Measurements from ENCODE around the gene POR. TPM values are rescaled to one million over a fixed set of nuclear protein-coding genes. Genes with fewer than 3 reads are reported as not detected.
A peak's percentile ranks its signal among the peaks of the same experiment; 100 is the strongest.

The POR gene
- total RNA-seq (2021) = 151 to 178 TPM (median 169 TPM) in 3 replicates
- percentile 70 among the genes with signal in this experiment for Bru-seq, nascent RNA
- long read RNA-seq, experiment 1, transcript POR-218 (16 exons, 2,522 nt) = major isoform, 220 of 340 reads
- long read RNA-seq, experiment 1, transcript POR-201 (15 exons, 2,532 nt) = minor isoform, 15 of 340 reads
- long read RNA-seq, experiment 1, transcript POR-222 (4 exons, 1,028 nt) = minor isoform, 6 of 340 reads
- long read RNA-seq, experiment 1, partial matches to known transcripts = 72 of 340 reads
- long read RNA-seq, experiment 1, other reads (novel, unspliced or antisense) = 27 of 340 reads
- long read RNA-seq, experiment 2, transcript POR-222 (4 exons, 1,028 nt) = major isoform, 7 of 166 reads
- long read RNA-seq, experiment 2, transcript POR-218 (16 exons, 2,522 nt) = minor isoform, 6 of 166 reads
- long read RNA-seq, experiment 2, partial matches to known transcripts = 130 of 166 reads
- long read RNA-seq, experiment 2, other reads (novel, unspliced or antisense) = 22 of 166 reads
- long read RNA-seq, experiment 3, transcript POR-218 (16 exons, 2,522 nt) = major isoform, 99 of 134 reads
- long read RNA-seq, experiment 3, transcript POR-201 (15 exons, 2,532 nt) = minor isoform, 6 of 134 reads
- long read RNA-seq, experiment 3, partial matches to known transcripts = 24 of 134 reads
- long read RNA-seq, experiment 3, other reads (novel, unspliced or antisense) = 5 of 134 reads

- peaks cover 36% of the 10 kb centered on the region for H3K4me1 Mint-ChIP-seq
- CTCF ChIA-PET = interaction anchor here (1.2 to 4.6 kb wide), 4 partner anchors 24 to 105 kb away, joined by 3 to 16 read pairs (median 4); no protein-coding TSS in a partner anchor
- peak within 1 kb of the TSS; percentile 91 for H3K27ac Mint-ChIP-seq
- DNase-seq (ENCODE audit: low spot score) (peak; percentile 95), ATAC-seq (peak; percentile 85)
- H3K4me3 Mint-ChIP-seq = peak within 1 kb of the TSS; percentile 87
- H3K9me3 Mint-ChIP-seq = no peaks in the 10 kb centered on the region
- H3K36me3 Mint-ChIP-seq = no peaks in the 10 kb centered on the region; the same call in 1 of the 2 replicates
- no peaks in the 10 kb centered on the region for H3K27me3 Mint-ChIP-seq (ENCODE audit: low read depth)
- POLR2A ChIA-PET = interaction anchor here (0.6 to 1.5 kb wide), 10 partner anchors 9 to 403 kb away, joined by 3 to 6 read pairs (median 4); partner anchors contain the start of genes MDH2 and STYXL1
- TF ChIP-seq PREB (CRISPR knock-in tag; IDR thresholded peaks at IDR 0.05; ENCODE audit: borderline replicate concordance) (no peak; the same call in 1 of the 2 replicates), GABPB1 (CRISPR knock-in tag; IDR thresholded peaks at IDR 0.05) (peak; percentile 52; the same call in 1 of the 2 replicates), ATF1 (CRISPR knock-in tag; IDR thresholded peaks at IDR 0.05) (no peak; the same call in 1 of the 2 replicates), GTF2I (CRISPR knock-in tag; conservative IDR thresholded peaks at IDR 0.05) (no peak), TEAD1 (CRISPR knock-in tag; IDR thresholded peaks at IDR 0.05) (peak; percentile 91), NFYB (CRISPR knock-in tag; conservative IDR thresholded peaks at IDR 0.05; ENCODE audit: low read depth) (peak; percentile 22), ZMAT4 (CRISPR knock-in tag; IDR thresholded peaks at IDR 0.05) (peak; percentile 81), SP1 (CRISPR knock-in tag; conservative IDR thresholded peaks at IDR 0.05) (peak; percentile 100), FOXP1 (CRISPR knock-in tag; IDR thresholded peaks at IDR 0.05; ENCODE audit: borderline replicate concordance) (peak; percentile 77), RORB (CRISPR knock-in tag; IDR thresholded peaks at IDR 0.05) (0 out of 2 replicates have a peak, but pooled peaks have one; percentile 43), ZNF219 (CRISPR knock-in tag; IDR thresholded peaks at IDR 0.05; ENCODE audit: borderline replicate concordance) (no peak), ZSCAN18 (CRISPR knock-in tag; IDR thresholded peaks at IDR 0.05) (no peak), PRRX2 (CRISPR knock-in tag; IDR thresholded peaks at IDR 0.05) (0 out of 2 replicates have a peak, but pooled peaks have one; percentile 16), E2F5 (CRISPR knock-in tag; IDR thresholded peaks at IDR 0.05) (peak; percentile 45; the same call in 1 of the 2 replicates), ZNF121 (CRISPR knock-in tag; IDR thresholded peaks at IDR 0.05) (no peak), TCF7 (CRISPR knock-in tag; IDR thresholded peaks at IDR 0.05; ENCODE audit: low read depth) (0 out of 2 replicates have a peak, but pooled peaks have one; percentile 49), GRHL2 (CRISPR knock-in tag; IDR thresholded peaks at IDR 0.05; ENCODE audit: insufficient replicate concordance, severe bottlenecking) (no peak), ATF2 (CRISPR knock-in tag; IDR thresholded peaks at IDR 0.05; ENCODE audit: borderline replicate concordance, low read depth) (0 out of 2 replicates have a peak, but pooled peaks have one; percentile 15), EMX1 (CRISPR knock-in tag; IDR thresholded peaks at IDR 0.05) (0 out of 2 replicates have a peak, but pooled peaks have one; percentile 60), ETV6 (CRISPR knock-in tag; IDR thresholded peaks at IDR 0.05) (peak; percentile 85; the same call in 1 of the 2 replicates), MYBL2 (CRISPR knock-in tag; IDR thresholded peaks at IDR 0.05) (peak; percentile 76), SMAD3 (CRISPR knock-in tag; IDR thresholded peaks at IDR 0.05; ENCODE audit: borderline replicate concordance) (peak; percentile 59), NFATC4 (CRISPR knock-in tag; IDR thresholded peaks at IDR 0.05) (peak; percentile 79; the same call in 1 of the 2 replicates)
- TF ChIP-seq, protein P1, sequence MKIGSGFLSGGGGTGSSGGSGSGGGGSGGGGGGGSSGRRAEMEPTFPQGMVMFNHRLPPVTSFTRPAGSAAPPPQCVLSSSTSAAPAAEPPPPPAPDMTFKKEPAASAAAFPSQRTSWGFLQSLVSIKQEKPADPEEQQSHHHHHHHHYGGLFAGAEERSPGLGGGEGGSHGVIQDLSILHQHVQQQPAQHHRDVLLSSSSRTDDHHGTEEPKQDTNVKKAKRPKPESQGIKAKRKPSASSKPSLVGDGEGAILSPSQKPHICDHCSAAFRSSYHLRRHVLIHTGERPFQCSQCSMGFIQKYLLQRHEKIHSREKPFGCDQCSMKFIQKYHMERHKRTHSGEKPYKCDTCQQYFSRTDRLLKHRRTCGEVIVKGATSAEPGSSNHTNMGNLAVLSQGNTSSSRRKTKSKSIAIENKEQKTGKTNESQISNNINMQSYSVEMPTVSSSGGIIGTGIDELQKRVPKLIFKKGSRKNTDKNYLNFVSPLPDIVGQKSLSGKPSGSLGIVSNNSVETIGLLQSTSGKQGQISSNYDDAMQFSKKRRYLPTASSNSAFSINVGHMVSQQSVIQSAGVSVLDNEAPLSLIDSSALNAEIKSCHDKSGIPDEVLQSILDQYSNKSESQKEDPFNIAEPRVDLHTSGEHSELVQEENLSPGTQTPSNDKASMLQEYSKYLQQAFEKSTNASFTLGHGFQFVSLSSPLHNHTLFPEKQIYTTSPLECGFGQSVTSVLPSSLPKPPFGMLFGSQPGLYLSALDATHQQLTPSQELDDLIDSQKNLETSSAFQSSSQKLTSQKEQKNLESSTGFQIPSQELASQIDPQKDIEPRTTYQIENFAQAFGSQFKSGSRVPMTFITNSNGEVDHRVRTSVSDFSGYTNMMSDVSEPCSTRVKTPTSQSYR (CRISPR knock-in tag; IDR thresholded peaks at IDR 0.05) = no peak
- TF ChIP-seq, protein P2, sequence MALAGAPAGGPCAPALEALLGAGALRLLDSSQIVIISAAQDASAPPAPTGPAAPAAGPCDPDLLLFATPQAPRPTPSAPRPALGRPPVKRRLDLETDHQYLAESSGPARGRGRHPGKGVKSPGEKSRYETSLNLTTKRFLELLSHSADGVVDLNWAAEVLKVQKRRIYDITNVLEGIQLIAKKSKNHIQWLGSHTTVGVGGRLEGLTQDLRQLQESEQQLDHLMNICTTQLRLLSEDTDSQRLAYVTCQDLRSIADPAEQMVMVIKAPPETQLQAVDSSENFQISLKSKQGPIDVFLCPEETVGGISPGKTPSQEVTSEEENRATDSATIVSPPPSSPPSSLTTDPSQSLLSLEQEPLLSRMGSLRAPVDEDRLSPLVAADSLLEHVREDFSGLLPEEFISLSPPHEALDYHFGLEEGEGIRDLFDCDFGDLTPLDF (CRISPR knock-in tag; IDR thresholded peaks at IDR 0.05) = 0 out of 2 replicates have a peak, but pooled peaks have one; percentile 30
These were observed at the start of gene POR for GRCh38 chr7:75914655-75915415. POR (plus strand) TSS chr7:75915155; CDS start chr7:75954002, 38,847 bp downstream.

Data from WTC11 (cell line).